Natural killer cell (primary cell): ENCODE data around the gene TCHP. TPM values are rescaled to one million over a fixed set of nuclear protein-coding genes. Genes with fewer than 3 reads are reported as not detected.

ENCODE experiments used
- ATAC-seq, 3 donors: fragments of 150-1000 bp in 2 of 3; fragments of 200-7000 bp in 1 of 3; cut with Tn5 transposase; 1 replicate in 1 of 3; 2 replicates in 2 of 3; pipeline ENCODE4 v1.10.0; 2021; ENCODE audit warnings: mild to moderate bottlenecking in 2 of 3, moderate library complexity in 2 of 3
- DNase-seq, 2 donors: peaks; one replicate each; pipeline versions ENCODE4 v3.0.0 to v3.0.0-alpha.2; 2013 to 2021; ENCODE audit warnings: mixed read lengths in 1 of 2
- H3K27ac ChIP-seq: one replicate; pipeline ENCODE4 v1.5.1; 2013; ENCODE audit warnings: mild to moderate bottlenecking, low read length
- H3K27me3 ChIP-seq: one replicate; pipeline ENCODE4 v1.6.1; 2013; ENCODE audit warnings: low read length; ENCODE audit not compliant: control insufficient read depth, insufficient read depth
- H3K36me3 ChIP-seq: one replicate; pipeline ENCODE4 v1.6.1; 2013; ENCODE audit warnings: low read length; ENCODE audit not compliant: control insufficient read depth, insufficient read depth
- H3K4me1 ChIP-seq: one replicate; pipeline ENCODE4 v1.6.1; 2013; ENCODE audit warnings: low read length; ENCODE audit not compliant: control insufficient read depth, insufficient read depth
- H3K4me3 ChIP-seq: one replicate; pipeline ENCODE4 v1.5.1; 2013; ENCODE audit warnings: low read length
- H3K9me3 ChIP-seq: one replicate; pipeline ENCODE4 v1.6.1; 2013; ENCODE audit warnings: low read length; ENCODE audit not compliant: control insufficient read depth, insufficient read depth
- H3K27ac Mint-ChIP-seq, 2 donors: one replicate each; pipeline ENCODE4 v1.8.0; 2022; ENCODE audit warnings: mild to moderate bottlenecking in 2 of 2, mixed read lengths in 2 of 2, moderate library complexity in 1 of 2
- H3K27me3 Mint-ChIP-seq, 2 donors: one replicate each; pipeline ENCODE4 v1.8.0; 2022; ENCODE audit warnings: low read depth in 2 of 2, mixed read lengths in 2 of 2
- H3K36me3 Mint-ChIP-seq: one replicate; pipeline ENCODE4 v1.8.0; 2022; ENCODE audit warnings: mixed read lengths
- H3K4me1 Mint-ChIP-seq, 2 donors: one replicate each; pipeline ENCODE4 v1.8.0; 2022; ENCODE audit warnings: mixed read lengths in 2 of 2
- H3K4me3 Mint-ChIP-seq: one replicate; pipeline ENCODE4 v1.8.0; 2022; ENCODE audit warnings: mild to moderate bottlenecking, moderate library complexity, mixed read lengths
- H3K9me3 Mint-ChIP-seq, 2 donors: one replicate each; pipeline ENCODE4 v1.8.0; 2022; ENCODE audit warnings: mixed read lengths in 2 of 2
- WGBS: methylation state at CpG from one replicate; pipeline ENCODE4 v1.1.7; 2013; ENCODE audit warnings: missing lambda C conversion rate; ENCODE audit not compliant: insufficient coverage; 5-methylcytosine and 5-hydroxymethylcytosine counted together
- intact Hi-C: fragments of 100-400 bp; cut with micrococcal nuclease; formaldehyde crosslinking; loops from one replicate; pipeline ENCODE4 v1.14.2; 2022
- total RNA-seq, 4 donors: library from RNA; stranded (reverse); fragments of 120-200 nt in 1 of 4; gene quantifications; one replicate each; pipeline versions ENCODE4 v1.2.3 to v1.2.4, GENCODE V29; 2013 to 2022
- TF ChIP-seq, protein P1 (sequence below): fragments of 200-600 bp; IDR thresholded peaks from one replicate; pipeline ENCODE4 v1.8.0; 2022; ENCODE audit warnings: antibody characterized with exemption

The TCHP gene
- total RNA-seq, 3 donors from 2014 or later (not counting 1 experiment from before 2014, with no cell fraction given) = 33.7 to 42.5 (median 38.7) TPM

DNA sequence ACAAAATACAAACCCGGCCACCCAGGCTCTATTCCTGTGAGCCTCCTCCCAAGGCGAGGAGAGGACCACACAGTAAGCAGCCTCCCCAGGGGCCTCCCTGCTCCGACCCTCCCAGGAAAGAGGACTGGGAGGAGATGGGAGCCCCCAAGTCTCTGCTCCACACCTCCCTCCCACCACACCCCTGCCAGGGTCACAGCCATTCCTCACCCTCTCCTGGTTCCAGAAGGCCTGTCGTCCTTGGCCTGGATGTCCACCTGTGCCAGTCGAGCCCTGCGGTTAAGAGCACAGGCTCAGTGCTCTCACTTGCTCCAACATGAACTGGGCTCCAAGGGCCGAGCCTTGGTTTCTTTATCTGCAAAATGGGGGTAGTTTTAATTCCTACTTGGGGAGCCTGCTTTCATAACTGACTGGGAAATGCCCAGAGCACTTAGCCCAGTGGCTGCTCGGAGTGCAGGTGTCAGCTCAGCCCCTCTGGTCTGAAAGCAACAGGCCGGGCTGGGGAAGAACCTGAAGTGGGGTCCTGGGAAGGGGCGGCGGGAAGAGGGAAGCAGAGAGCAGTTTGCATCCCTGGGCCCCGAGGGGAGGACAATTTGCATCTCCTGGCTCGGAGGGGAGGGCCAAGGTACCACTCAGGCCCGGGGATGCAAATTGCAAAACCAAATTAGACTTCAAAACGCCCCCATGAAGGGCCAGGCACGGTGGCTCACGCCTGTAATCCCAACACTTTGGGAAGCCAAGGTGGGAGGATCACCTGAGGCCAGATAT, 23.6 kb downstream of the TCHP start:
- no peak overlapping the region for H3K27ac ChIP-seq
- DNase-seq = no peak
- TF ChIP-seq, protein P1, sequence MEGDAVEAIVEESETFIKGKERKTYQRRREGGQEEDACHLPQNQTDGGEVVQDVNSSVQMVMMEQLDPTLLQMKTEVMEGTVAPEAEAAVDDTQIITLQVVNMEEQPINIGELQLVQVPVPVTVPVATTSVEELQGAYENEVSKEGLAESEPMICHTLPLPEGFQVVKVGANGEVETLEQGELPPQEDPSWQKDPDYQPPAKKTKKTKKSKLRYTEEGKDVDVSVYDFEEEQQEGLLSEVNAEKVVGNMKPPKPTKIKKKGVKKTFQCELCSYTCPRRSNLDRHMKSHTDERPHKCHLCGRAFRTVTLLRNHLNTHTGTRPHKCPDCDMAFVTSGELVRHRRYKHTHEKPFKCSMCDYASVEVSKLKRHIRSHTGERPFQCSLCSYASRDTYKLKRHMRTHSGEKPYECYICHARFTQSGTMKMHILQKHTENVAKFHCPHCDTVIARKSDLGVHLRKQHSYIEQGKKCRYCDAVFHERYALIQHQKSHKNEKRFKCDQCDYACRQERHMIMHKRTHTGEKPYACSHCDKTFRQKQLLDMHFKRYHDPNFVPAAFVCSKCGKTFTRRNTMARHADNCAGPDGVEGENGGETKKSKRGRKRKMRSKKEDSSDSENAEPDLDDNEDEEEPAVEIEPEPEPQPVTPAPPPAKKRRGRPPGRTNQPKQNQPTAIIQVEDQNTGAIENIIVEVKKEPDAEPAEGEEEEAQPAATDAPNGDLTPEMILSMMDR = no peak
- ATAC-seq = no peak
- H3K4me3 ChIP-seq = no peak overlapping the region
- Mint-ChIP-seq H3K36me3 (no peaks in the 10 kb centered on the region), H3K4me3 (no peak overlapping the region), H3K4me1 (peaks cover 0 to 6% of the 10 kb centered on the region in 2 donors), H3K27me3 (no peaks in the 10 kb centered on the region), H3K27ac (no peak overlapping the region), H3K9me3 (no peaks in the 10 kb centered on the region)
- intact Hi-C loops = no loop called here
- peaks cover 33% of the 10 kb centered on the region for H3K36me3 ChIP-seq
- H3K4me1 ChIP-seq = no peaks in the 10 kb centered on the region
- no peaks in the 10 kb centered on the region for H3K27me3 ChIP-seq
- H3K9me3 ChIP-seq = no peaks in the 10 kb centered on the region
- 90% methylated on average over 17 of the region's 17 CpGs for WGBS

DNA sequence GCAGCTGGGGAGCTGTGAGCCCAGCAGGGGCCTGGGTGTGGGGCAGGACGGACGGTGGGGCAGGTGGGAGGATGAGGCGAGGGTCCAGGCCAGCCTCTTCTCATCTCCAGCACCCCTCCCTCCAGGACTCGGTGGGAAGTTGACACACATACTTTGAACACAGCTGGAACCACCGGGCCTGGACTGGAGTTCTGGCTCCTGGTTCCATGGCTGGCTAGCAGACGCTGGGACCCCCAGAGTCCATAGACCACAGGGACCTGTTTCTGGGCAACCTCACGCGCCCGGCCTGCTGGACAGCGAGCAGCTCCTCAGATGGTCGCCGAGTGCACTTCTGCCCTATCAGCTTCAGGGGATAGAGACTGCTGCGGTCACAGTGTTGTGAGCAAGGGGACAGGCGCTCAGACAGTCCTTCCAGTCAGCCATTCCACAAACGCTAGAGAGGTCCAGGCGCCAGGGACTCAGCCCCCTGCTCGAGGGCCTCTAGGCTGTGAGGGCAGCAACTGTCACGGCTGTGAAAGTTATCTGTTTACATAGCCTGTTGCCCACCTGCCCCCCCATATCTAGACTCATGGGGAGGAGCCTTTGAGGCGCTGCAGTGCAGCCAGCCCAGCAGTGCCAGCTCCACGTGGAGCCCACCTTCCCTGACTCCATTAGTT, 25.2 kb downstream of the TCHP start:
- peaks cover 23% of the 10 kb centered on the region for H3K36me3 ChIP-seq
- DNase-seq = no peak
- H3K4me3 ChIP-seq = no peak overlapping the region
- H3K27ac ChIP-seq = no peak overlapping the region
- no peak for ATAC-seq
- peaks cover 8% of the 10 kb centered on the region for H3K36me3 Mint-ChIP-seq
- TF ChIP-seq, protein P1 = no peak
- peak overlapping the region; percentile 17 to 55 for H3K27ac Mint-ChIP-seq
- H3K9me3 Mint-ChIP-seq = no peaks in the 10 kb centered on the region
- no peaks in the 10 kb centered on the region for H3K27me3 Mint-ChIP-seq
- H3K4me3 Mint-ChIP-seq = no peak overlapping the region
- H3K27me3 ChIP-seq = no peaks in the 10 kb centered on the region
- peaks cover 0 to 6% of the 10 kb centered on the region in 2 donors for H3K4me1 Mint-ChIP-seq
- no peaks in the 10 kb centered on the region for H3K4me1 ChIP-seq
- no peaks in the 10 kb centered on the region for H3K9me3 ChIP-seq
- intact Hi-C loops = no loop called here
- WGBS = 92% methylated on average over 18 of the region's 20 CpGs

DNA sequence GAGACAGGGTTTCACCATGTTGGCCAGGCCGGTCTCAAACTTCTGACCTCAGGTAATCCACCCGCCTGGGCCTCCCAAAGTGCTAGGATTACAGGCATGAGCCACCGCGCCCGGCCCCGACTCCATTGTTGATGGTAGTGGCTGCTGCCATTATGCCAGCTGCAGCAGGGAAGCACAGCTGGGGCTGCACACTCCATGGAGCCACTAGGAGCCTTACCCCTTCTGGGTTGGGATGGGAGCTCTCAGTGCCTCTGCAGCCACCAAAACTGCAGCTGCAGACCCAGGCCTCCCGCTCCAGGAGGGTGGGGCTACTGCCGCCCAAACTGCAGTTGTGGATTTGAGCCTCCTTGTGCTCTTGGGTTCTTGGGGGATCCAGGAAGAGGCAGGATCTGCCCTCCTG, 25.9 kb downstream of the TCHP start:
- Mint-ChIP-seq H3K36me3 (peaks cover 8% of the 10 kb centered on the region), H3K9me3 (no peaks in the 10 kb centered on the region), H3K4me3 (no peak overlapping the region), H3K27ac (no peak overlapping the region), H3K4me1 (peaks cover 0 to 6% of the 10 kb centered on the region in 2 donors), H3K27me3 (no peaks in the 10 kb centered on the region)
- no peak overlapping the region for H3K27ac ChIP-seq
- TF ChIP-seq, protein P1 = no peak
- no peaks in the 10 kb centered on the region for H3K4me1 ChIP-seq
- H3K4me3 ChIP-seq = no peak overlapping the region
- no peaks in the 10 kb centered on the region for H3K27me3 ChIP-seq
- H3K9me3 ChIP-seq = no peaks in the 10 kb centered on the region
- no peak for ATAC-seq
- DNase-seq = no peak
- H3K36me3 ChIP-seq = peaks cover 23% of the 10 kb centered on the region
- intact Hi-C loops = no loop called here
- WGBS = 88% methylated on average over 8 of the region's 8 CpGs
